ENCODE results near the gene NSD1. TPM values are rescaled to one million over a fixed set of nuclear protein-coding genes. Genes with fewer than 3 reads are reported as not detected.

NSD1 gene
- total RNA-seq, 1 donor from 2014 or later = 111 TPM

DNA sequence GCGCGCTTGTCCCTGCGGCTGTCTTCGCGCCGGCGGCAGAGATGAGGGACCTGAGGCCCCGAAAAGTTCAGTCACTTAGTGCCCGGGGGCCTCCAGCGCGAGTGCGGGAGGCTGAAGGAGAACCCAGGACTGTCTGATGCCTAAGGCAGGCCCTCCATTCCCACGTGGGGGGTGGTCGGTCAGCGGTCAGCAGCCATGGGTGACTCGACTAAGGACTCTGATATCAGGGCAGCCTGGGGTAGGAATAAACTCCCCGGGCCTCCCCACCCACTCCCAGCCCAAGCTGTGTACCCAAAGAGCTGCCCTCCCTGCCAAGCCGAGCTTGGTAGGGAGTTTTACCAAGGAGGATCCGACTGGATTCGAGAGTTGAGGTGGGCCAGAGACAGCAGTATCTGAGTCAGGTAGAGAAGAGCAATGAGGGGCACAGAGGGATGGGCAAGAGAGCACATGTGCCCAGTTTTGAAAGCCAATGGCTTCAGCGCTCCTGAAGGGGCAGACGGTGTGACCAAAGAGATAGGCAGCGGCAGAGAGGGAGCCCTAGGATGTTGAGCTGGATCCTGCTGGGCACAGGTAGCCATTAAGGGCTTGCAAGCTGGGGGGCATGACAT, 46.1 kb upstream of the NSD1 start:
- Mint-ChIP-seq H3K4me3 (ENCODE audit: unreplicated experiment) (peak overlapping the region; percentile 17), H3K4me1 (ENCODE audit: unreplicated experiment) (peaks cover 33% of the 10 kb centered on the region), H3K27ac (ENCODE audit: unreplicated experiment) (no peak overlapping the region), H3K36me3 (ENCODE audit: low read depth, unreplicated experiment) (no peaks in the 10 kb centered on the region), H3K9me3 (ENCODE audit: unreplicated experiment) (no peaks in the 10 kb centered on the region), H3K27me3 (ENCODE audit: unreplicated experiment) (peaks cover 27% of the 10 kb centered on the region)
- no peak for TF ChIP-seq CTCF (IDR thresholded peaks at IDR 0.05; ENCODE audit: unreplicated experiment)
- DNase-seq (ENCODE audit: low spot score) = no peak

DNA sequence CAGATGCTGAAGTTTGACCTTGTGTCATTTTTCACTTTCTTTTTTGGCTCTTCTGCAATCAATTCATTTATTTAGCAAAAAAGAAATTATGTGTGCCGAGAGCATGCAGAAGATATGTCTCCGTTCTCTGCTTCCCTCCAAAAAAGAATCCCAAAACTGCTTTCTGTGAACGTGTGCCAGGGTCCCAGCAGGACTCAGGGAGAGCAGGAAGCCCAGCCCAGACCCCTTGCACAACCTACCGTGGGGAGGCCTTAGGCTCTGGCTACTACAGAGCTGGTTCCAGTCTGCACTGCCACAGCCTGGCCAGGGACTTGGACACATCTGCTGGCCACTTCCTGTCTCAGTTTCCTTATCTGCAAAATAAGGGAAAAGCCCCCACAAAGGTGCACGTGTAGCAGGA, 44.4 kb upstream of the NSD1 start:
- no peak for TF ChIP-seq CTCF (IDR thresholded peaks at IDR 0.05; ENCODE audit: unreplicated experiment)
- H3K4me1 Mint-ChIP-seq (ENCODE audit: unreplicated experiment) = peaks cover 28% of the 10 kb centered on the region
- no peaks in the 10 kb centered on the region for H3K36me3 Mint-ChIP-seq (ENCODE audit: low read depth, unreplicated experiment)
- no peak for DNase-seq (ENCODE audit: low spot score)
- peak overlapping the region; percentile 78 for H3K4me3 Mint-ChIP-seq (ENCODE audit: unreplicated experiment)
- peaks cover 20% of the 10 kb centered on the region for H3K27me3 Mint-ChIP-seq (ENCODE audit: unreplicated experiment)
- no peaks in the 10 kb centered on the region for H3K9me3 Mint-ChIP-seq (ENCODE audit: unreplicated experiment)
- H3K27ac Mint-ChIP-seq (ENCODE audit: unreplicated experiment) = no peak overlapping the region

DNA sequence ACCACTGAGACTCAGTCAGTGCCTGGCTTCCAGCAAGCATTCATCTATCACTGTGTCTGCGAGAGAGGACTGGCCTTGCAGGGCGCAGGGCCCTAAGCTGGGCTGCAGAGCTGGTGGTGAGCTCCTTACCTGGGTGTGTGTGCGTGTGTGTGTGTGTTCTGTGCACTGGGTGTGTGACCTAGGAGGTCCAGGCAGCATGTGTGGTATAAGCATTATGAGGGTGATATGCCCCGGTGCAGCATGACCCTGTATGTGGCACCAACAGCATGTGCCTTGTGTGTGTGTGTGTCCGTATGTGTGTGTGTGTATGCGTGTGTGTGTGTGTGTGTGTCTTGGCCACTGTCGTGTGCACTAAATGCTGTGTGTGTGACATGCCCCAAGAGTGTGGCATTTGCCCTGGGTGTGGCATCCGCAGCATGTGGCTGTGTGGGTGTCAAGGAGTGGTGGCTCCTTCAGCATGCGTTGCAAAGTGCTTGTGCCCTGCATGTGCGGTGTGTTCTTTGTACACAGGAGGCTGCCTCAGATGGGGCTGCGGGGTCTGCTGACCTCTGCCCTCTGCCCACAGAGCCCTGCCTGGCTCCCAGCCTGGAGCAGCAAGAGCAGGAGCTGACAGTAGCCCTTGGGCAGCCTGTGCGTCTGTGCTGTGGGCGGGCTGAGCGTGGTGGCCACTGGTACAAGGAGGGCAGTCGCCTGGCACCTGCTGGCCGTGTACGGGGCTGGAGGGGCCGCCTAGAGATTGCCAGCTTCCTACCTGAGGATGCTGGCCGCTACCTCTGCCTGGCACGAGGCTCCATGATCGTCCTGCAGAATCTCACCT, 43.5 kb upstream of the NSD1 start:
- Mint-ChIP-seq H3K36me3 (ENCODE audit: low read depth, unreplicated experiment) (no peaks in the 10 kb centered on the region), H3K4me1 (ENCODE audit: unreplicated experiment) (peaks cover 37% of the 10 kb centered on the region), H3K27ac (ENCODE audit: unreplicated experiment) (no peak overlapping the region), H3K4me3 (ENCODE audit: unreplicated experiment) (peak overlapping the region; percentile 23), H3K27me3 (ENCODE audit: unreplicated experiment) (peaks cover 21% of the 10 kb centered on the region), H3K9me3 (ENCODE audit: unreplicated experiment) (no peaks in the 10 kb centered on the region)
- TF ChIP-seq CTCF (IDR thresholded peaks at IDR 0.05; ENCODE audit: unreplicated experiment) = no peak
- no peak for DNase-seq (ENCODE audit: low spot score)

GRCh38 chr5:177090813-177091212, 42.8 kb upstream of the NSD1 start:
- TF ChIP-seq CTCF (IDR thresholded peaks at IDR 0.05; ENCODE audit: unreplicated experiment) = no peak
- Mint-ChIP-seq H3K27me3 (ENCODE audit: unreplicated experiment) (peaks cover 21% of the 10 kb centered on the region), H3K4me1 (ENCODE audit: unreplicated experiment) (peaks cover 43% of the 10 kb centered on the region), H3K27ac (ENCODE audit: unreplicated experiment) (no peak overlapping the region), H3K4me3 (ENCODE audit: unreplicated experiment) (no peak overlapping the region), H3K9me3 (ENCODE audit: unreplicated experiment) (no peaks in the 10 kb centered on the region), H3K36me3 (ENCODE audit: low read depth, unreplicated experiment) (no peaks in the 10 kb centered on the region)
- no peak for DNase-seq (ENCODE audit: low spot score)

GRCh38 chr5:177091232-177091631, 42.3 kb upstream of the NSD1 start:
- H3K4me3 Mint-ChIP-seq (ENCODE audit: unreplicated experiment) = no peak overlapping the region
- H3K9me3 Mint-ChIP-seq (ENCODE audit: unreplicated experiment) = no peaks in the 10 kb centered on the region
- H3K36me3 Mint-ChIP-seq (ENCODE audit: low read depth, unreplicated experiment) = no peaks in the 10 kb centered on the region
- H3K27me3 Mint-ChIP-seq (ENCODE audit: unreplicated experiment) = peaks cover 18% of the 10 kb centered on the region
- peaks cover 40% of the 10 kb centered on the region for H3K4me1 Mint-ChIP-seq (ENCODE audit: unreplicated experiment)
- no peak for DNase-seq (ENCODE audit: low spot score)
- TF ChIP-seq CTCF (IDR thresholded peaks at IDR 0.05; ENCODE audit: unreplicated experiment) = no peak
- H3K27ac Mint-ChIP-seq (ENCODE audit: unreplicated experiment) = no peak overlapping the region

All from endothelial cell (in vitro differentiated cells).